GM06990 (cell line): ENCODE data around the gene SEMA5B.

Source experiments
- DNase-seq: peaks from one replicate; pipeline ENCODE4 v3.0.0-alpha.2; 2011; ENCODE audit not compliant: insufficient read length; ENCODE audit errors: extremely low read depth
- H3K27me3 ChIP-seq: replicated peaks from 2 replicates; pipeline ENCODE4 v1.6.0; 2011; ENCODE audit warnings: low read length; ENCODE audit not compliant: control insufficient read depth, insufficient read depth
- H3K36me3 ChIP-seq: 2 replicates; pipeline ENCODE4 v1.5.1; 2011; ENCODE audit warnings: low read length; ENCODE audit not compliant: control insufficient read depth, insufficient read depth
- H3K4me3 ChIP-seq: replicated peaks from 2 replicates; pipeline ENCODE4 v1.5.1; 2011; ENCODE audit warnings: low read depth, mild to moderate bottlenecking, control low read depth, low read length
- TF ChIP-seq, protein P1 (sequence below): IDR thresholded peaks from 2 replicates; pipeline ENCODE4 v1.5.1; 2011; ENCODE audit warnings: low read length, control low read depth, mild to moderate bottlenecking, inconsistent platforms; ENCODE audit not compliant: insufficient read depth, poor library complexity, severe bottlenecking

The SEMA5B gene

DNA sequence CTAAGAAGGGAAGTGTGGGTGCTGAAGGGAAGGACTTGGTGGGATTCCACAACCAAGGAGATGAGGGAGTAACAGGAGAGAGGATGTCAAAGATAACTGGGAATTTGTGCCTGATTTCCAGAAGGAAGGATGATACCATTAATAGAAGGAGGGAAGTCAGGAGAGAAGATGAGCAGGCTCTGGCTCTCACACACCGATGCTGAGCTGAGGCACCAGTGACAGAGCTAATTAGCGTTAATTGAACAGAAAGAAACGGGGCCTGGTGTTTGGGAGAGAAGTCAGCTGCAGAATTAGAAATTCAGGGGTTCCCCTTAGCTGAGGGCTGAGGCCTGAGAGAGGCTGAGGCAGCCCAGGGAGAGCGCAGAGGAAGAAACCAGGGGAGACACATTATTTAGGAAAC lies 27.4 kb upstream of the SEMA5B start:
- TF ChIP-seq, protein P1, sequence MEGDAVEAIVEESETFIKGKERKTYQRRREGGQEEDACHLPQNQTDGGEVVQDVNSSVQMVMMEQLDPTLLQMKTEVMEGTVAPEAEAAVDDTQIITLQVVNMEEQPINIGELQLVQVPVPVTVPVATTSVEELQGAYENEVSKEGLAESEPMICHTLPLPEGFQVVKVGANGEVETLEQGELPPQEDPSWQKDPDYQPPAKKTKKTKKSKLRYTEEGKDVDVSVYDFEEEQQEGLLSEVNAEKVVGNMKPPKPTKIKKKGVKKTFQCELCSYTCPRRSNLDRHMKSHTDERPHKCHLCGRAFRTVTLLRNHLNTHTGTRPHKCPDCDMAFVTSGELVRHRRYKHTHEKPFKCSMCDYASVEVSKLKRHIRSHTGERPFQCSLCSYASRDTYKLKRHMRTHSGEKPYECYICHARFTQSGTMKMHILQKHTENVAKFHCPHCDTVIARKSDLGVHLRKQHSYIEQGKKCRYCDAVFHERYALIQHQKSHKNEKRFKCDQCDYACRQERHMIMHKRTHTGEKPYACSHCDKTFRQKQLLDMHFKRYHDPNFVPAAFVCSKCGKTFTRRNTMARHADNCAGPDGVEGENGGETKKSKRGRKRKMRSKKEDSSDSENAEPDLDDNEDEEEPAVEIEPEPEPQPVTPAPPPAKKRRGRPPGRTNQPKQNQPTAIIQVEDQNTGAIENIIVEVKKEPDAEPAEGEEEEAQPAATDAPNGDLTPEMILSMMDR, result no peak
- DNase-seq, result no peak
- H3K36me3 ChIP-seq, result no peaks in the 10 kb centered on the region
- H3K27me3 ChIP-seq, result no peaks in the 10 kb centered on the region
- H3K4me3 ChIP-seq, result no peak overlapping the region

- no peak overlapping the region for H3K4me3 ChIP-seq
- DNase-seq, result no peak
- H3K36me3 ChIP-seq, result no peaks in the 10 kb centered on the region
- no peaks in the 10 kb centered on the region for H3K27me3 ChIP-seq
- TF ChIP-seq, protein P1, result no peak
Observed at GRCh38 chr3:123054109-123054778, 26.7 kb upstream of the SEMA5B start.

- TF ChIP-seq, protein P1, result no peak
Observed at GRCh38 chr3:123053107-123053506, 25.5 kb upstream of the SEMA5B start.

DNA sequence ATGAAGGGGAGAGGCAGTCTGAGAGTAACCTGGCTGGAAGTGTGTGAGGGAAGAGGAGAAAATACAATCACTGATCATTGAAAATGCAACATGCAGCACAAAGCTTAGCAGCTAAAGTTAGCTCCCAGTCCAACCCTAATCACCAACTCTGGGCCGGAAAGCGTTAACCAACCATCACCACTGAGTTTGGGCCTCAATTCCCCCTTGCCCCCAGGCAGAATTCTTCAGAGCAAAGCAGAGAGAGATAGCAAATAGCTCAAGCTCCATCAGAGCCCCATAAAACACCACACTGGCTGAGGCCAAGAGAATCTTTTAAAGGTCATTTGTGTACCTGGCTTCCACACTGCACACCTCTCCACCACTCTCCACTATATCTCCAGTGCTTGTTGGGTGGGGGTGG lies 23.1 kb upstream of the SEMA5B start:
- H3K27me3 ChIP-seq, result no peaks in the 10 kb centered on the region
- TF ChIP-seq, protein P1, result no peak
- no peak for DNase-seq
- H3K4me3 ChIP-seq, result no peak overlapping the region
- H3K36me3 ChIP-seq, result no peaks in the 10 kb centered on the region

More at GRCh38 chr3:123053107-123053506, 25.5 kb upstream of the SEMA5B start:
- DNase-seq, result no peak
- H3K36me3 ChIP-seq, result no peaks in the 10 kb centered on the region
- H3K27me3 ChIP-seq, result no peaks in the 10 kb centered on the region
- no peak overlapping the region for H3K4me3 ChIP-seq

- TF ChIP-seq, protein P1, result no peak
- no peaks in the 10 kb centered on the region for H3K27me3 ChIP-seq
- H3K36me3 ChIP-seq, result no peaks in the 10 kb centered on the region
- H3K4me3 ChIP-seq, result no peak overlapping the region
- DNase-seq, result no peak
Observed at GRCh38 chr3:123048480-123049237, 21.1 kb upstream of the SEMA5B start.

DNA sequence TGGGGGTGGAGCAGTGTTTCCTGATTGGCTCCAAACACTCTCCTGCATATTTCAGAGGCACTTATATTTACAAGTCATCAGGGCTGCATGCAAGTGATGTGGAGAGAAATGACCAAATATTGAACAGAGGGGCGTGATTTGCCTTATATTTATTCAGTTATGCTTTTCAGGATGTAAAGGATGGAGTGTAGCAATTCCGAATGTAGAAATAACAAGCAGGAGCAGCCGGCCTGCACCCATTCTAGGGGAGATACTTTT lies 19.4 kb upstream of the SEMA5B start:
- H3K4me3 ChIP-seq, result no peak overlapping the region
- H3K36me3 ChIP-seq, result no peaks in the 10 kb centered on the region
- TF ChIP-seq, protein P1, result no peak
- no peaks in the 10 kb centered on the region; the same call in 1 of the 2 replicates for H3K27me3 ChIP-seq
- DNase-seq, result no peak
